Fibroblast of skin of right quadriceps (primary cell): ENCODE data around the gene SEMA5B.

ENCODE experiments used
- DNase-seq: peaks from one replicate; pipeline ENCODE4 v3.0.0-alpha.2; 2013

SEMA5B gene

DNA sequence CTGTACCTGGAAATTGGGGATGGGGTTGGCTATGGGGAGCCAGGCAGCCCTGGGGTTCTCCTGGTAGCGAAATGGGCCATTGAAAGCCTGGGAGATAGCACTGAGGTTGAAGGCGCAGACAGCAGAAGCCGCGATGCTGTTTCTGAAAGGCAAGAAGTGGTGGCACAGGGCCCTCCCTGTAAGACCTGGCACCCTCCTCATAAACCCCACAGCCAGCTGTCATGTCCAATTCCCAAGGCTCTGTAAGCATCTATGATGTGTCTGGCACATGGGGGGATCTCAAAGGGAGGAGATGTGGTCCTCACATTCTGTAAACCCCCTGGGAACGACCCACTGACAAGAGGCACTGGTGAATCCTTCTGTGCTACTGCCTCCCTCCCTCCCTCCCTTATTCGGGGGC lies 104.0 kb downstream of the SEMA5B start:
- DNase-seq, result no peak

- DNase-seq, result no peak
Observed at GRCh38 chr3:122921791-122922651, 105.5 kb downstream of the SEMA5B start.

GRCh38 chr3:122920986-122921385 lies 106.6 kb downstream of the SEMA5B start:
- DNase-seq, result no peak

GRCh38 chr3:122919291-122919610 lies 108.3 kb downstream of the SEMA5B start:
- DNase-seq, result no peak

DNA sequence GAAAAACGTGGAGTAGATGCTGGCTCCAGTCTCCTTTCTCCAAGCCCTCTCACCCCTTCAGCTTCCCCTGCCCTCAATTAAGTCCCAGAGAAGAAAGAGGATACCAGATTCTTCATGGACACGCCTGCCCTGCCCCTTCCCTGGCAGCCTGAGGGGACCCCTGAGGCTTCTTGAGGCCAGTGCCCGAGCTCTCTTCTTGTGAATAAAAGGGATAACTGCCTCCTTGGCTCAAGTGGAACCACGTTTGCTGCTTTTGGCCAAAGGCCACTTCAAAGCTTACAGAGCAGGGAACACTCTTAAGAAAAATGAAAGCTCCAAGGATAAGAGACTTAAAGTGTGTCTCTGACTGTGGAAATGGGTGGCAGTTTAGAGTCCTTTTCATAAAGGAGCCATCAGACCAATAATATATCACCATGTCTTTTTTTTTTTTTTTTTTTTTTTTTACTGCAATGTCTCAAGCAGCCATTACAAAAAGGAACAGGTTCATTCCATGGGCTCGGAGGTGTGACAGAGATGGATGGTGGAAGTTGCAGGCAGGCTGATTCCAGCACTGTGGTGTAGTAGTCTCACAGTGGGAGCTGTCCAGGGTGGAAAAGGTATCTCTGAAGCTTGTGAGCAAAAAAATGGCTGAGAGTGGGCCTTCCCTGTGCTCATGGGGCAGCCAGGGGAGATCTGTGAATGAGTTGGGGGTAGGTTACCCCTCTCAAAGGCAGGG lies 108.8 kb downstream of the SEMA5B start:
- DNase-seq, result peak; percentile 8

GRCh38 chr3:122917412-122917811 lies 110.2 kb downstream of the SEMA5B start:
- no peak for DNase-seq

- DNase-seq, result no peak
Observed at GRCh38 chr3:122916580-122916979, 111.0 kb downstream of the SEMA5B start.

DNA sequence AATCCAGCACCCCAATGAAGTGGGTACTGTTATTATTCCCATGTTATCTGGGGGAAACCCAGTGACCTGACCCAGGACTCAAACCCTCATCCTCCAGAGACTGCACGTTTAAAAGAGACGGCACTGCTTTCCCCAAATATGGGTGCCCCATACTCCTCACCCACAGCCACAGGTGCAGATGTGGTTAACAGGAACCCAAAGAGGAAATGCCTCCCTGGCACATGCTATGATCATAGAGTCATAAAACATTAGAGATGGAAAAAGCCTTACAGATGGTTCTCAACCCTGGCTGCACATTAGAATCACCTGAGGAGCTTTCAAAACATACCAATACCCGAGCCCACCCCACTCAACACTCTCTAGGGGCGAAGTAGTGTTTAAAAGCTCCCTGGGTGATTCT lies 111.5 kb downstream of the SEMA5B start:
- DNase-seq, result no peak

DNA sequence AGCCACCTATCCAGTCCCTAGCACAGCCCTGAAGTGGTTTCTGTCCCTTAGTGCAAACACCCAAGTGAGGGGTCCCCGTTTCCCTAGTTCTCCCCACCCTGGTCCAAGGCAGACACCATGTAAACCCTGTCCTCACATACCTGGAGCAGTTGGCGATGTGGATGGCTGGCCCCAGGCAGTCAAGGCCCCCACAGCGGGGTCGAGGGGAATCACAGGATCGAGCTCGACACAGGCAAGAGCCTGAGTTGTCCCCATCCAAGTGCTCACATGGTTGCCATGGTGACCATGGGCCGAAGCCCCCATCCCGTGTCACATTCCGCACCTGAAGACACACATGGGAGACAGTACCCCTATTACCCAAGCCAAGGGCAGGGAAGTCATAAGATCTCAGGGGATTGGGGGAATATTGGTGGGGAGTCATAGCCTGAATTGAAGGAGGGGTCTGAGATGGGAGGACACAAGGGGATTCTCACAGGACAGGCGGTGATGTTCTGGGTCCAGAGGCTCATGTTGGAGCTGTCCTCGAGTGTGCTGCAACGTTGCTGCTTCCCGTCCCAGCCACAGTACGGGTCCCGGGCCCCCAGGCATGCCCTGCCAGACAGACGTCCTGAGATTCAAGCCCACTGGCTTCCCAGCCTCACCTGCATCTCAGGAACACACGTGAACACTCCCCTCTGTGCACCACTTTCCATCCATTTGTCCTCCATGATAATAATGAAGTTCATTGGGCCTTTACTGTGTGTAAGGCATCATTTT lies 112.1 kb downstream of the SEMA5B start:
- no peak for DNase-seq

- DNase-seq, result no peak
Observed at GRCh38 chr3:122913539-122914100, 113.9 kb downstream of the SEMA5B start.

- DNase-seq, result no peak
Observed at GRCh38 chr3:122912772-122913538, 114.6 kb downstream of the SEMA5B start.

DNA sequence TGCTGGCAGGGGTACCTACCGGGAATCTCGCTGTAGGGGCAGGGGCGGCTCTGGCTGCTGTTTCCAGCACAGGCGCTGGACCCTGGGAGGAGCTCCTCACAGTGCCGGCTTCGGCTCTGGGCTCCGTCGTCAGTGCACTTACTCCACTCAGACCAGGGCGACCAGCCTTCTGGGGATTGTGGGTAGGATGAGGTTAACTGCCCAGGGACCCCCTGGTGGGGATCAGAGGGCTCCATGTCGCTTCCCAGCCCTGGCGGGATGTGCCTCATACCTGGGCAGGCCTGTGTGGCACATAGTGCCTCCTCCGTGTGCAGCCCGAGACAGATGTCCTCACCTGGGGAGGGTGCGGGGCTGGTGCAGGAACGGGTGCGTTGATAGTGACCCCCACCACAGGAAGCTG lies 115.7 kb downstream of the SEMA5B start:
- no peak for DNase-seq

GRCh38 chr3:122908251-122908650 lies 119.3 kb downstream of the SEMA5B start:
- DNase-seq, result no peak

- DNase-seq, result no peak
Observed at GRCh38 chr3:122907471-122907870, 120.1 kb downstream of the SEMA5B start.

DNA sequence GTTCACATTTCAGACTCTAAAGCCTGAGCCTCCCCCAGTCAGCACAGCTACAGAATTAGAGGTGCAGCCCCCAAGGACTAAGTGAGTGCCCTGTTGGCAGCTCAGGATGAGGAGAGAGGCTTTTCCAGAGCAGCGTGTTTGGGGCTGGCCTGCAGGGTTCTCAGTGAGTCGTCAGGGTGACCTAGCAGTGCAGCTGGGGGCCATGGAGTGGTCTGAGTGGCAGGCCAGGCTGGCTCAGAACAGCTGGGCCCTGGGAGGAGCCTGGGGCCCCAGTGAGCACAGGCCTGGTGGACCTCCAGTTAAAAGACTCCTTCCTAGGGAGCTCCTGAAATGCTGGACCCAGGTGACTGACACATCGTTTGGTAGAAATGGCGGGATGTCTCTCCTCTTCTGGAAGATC lies 124.4 kb downstream of the SEMA5B start:
- no peak for DNase-seq

DNA sequence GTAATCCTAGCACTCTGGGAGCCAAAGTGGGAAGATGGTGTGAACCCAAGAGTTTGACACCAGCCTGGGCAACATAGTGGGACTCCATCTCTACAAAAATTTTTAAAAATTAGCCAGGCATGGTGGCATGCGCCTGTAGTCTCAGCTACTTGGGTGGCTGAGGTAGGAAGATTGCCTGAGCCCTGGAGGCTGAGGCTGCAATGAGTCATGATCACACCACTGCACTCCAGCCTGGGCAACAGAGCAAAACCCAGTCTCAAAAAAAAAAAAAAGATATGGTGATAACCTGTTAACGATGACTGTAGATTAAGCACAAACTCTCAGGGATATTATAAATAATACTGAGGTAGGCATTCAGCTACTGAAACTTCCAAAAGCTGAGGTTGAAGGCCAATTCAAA lies 125.2 kb downstream of the SEMA5B start:
- no peak for DNase-seq

- no peak for DNase-seq
Observed at GRCh38 chr3:122898298-122898697, 129.3 kb downstream of the SEMA5B start.

- DNase-seq, result no peak
Observed at GRCh38 chr3:122893754-122894668, 133.6 kb downstream of the SEMA5B start.

DNA sequence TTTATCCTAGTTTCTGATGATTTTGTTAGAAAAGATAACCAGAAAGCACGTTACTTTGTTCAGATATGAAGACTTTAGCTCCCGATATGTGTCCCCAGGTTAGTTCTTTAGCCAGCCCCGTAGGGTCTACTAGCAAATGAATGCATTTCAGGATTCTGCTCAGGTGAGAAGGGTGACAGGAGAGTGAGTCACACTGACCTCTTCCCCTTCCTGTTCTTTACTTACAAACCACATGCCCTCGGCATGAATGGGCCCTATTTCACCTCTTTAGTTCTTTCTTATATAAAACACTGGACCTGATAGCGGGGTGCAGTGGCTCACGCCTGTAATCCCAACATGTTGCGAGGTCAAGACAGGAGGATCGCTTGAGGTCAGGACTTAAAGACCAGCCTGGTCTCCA lies 134.3 kb downstream of the SEMA5B start:
- no peak for DNase-seq

DNA sequence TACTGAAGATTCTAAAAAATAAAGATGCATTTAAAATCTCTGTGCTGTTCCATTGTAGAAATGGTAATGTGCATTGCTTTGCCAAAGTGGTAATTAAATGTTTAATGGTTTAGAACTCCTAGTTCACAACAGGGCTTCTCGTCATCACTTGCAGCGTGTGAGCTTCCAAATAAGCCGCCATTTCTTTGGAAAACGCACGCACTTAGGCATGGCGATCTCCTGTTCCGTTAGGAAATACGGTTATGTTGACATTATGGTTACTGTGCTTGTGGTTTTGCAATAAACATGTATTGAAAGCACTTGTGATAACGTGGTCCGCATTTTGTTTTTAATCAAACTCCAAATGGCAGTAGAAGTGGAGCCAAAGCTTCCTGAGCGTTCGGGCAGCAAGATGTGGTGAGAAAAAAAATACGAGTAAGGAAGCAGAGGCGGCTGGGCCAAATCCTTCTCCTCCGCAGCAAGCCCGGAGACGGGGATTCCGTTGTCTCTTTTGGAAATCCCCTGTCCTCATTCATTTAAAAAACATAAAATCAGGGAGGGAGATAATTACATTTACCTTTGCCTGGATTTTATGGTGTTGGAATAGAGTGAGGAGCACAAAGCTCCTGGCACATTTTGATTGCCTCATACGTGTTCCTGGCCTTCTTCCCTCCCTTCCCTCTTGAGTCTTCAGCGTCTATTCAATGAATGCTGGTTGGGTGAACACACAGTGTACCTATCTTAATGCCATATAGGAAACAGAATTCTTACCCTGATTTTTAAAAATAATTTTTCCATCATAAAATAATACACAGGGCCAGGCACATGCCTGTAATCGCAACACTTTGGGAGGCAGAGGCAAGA lies 135.2 kb downstream of the SEMA5B start:
- no peak for DNase-seq
